Activated CD4-positive, alpha-beta T cell treated with anti-CD3 and anti-CD28 coated beads, Interleukin-2, amount 50 U/mL, for 48 hours (primary cell): ENCODE results near the gene IRF2BPL.
"Not testable (repeated sequence)": the region's sequence is repeated elsewhere in the genome, so short reads cannot be mapped to it uniquely, and the experiment has no call there.

Source experiments
- DNase-seq, 2 experiments: peaks; one replicate each; pipeline ENCODE4 v3.0.0-alpha.2; 2020

The IRF2BPL gene

DNA sequence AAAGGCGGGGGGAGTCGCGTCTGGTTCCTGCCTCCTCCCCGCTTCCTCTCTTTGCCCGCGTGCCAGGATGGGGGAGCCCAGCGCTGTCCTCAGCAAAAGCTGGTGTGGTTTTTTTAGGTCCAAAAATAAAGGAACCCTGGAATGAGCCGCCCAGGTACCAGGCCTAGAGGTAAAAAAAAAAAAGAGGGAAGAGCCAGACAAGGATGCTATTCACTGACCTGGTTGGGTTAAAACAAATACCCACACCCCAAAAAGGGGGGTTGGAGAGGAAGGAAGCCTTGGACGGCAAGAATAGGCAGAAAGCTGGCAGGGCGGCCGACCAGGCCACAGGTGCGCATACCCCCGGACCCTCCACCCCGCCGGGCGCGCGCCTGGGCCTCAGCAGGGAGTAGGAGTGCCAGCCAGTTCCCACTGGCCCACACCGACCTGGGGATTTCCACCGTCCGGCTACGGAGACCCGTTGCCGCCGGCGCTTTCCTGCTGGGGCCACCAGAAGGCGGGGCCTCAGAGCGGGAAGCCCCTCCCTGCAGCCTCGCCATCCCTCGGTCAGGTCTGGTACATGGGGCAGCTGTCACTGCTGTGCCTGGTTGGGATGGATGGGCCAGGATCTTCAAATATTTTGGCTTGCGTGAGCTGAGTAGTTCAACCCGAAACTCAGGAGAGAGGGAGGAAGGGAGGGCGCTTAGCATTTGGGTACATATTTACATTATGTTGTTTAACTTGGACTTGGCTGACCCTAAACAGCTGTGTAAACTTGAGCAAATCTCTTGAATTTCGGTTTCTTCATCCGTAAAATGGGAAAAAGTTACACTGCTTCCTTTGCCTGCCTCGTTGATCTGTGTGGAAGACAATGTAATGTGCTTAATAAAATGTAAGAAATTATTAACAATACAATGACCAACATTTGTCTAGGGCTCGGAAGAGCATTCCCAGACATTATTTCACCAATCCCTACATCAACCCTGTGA lies 5.4 kb upstream of the IRF2BPL start:
- DNase-seq, result peak; percentile 90 to 93

DNA sequence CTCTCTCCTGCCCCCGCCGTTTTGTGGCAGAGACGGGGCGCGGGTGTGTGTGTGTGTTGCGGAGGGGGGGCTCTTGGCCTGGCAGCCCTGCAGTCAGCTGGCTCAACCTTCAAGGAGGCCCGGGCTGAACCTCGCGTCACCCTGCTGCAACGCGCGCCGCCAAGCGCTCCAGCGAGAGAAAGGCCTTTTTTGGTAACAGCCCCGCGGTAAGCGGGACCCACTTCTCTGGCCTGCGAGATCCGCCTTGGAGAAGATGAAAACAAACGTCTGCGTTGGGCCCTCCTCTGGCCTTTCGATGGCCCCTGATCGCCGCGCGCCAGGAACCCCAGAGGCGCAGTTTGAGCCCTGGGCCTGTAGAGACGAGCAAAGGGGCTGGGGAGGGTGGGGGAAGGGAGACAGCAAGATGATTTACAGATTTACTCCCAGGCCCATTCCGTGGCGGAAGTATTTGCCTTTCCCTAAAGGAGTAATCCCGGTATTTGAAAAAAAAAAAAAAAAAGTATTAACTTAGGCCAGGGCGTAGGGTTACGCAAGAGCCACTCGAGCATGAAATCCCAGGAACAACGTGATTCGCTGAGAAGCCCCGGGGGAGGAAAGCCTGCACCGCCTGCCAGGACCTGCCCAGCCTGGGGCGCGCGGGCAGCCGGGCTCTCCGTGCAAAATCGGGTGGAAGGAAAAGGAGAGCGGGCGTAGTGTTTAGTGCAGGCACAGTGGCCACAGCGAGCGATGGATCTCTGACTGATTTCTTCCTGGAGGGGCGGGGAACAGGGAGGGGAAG lies 4.5 kb upstream of the IRF2BPL start:
- DNase-seq, result peak; percentile 80 to 86

GRCh38 chr14:77032491-77032843 lies 4.0 kb upstream of the IRF2BPL start:
- DNase-seq, result no peak

- no peak for DNase-seq
These were observed 3.4 kb upstream of the IRF2BPL start for GRCh38 chr14:77031759-77032490.

- peak; percentile 61 to 68 for DNase-seq
These were observed 747 bp downstream of the IRF2BPL start for GRCh38 chr14:77027538-77028383.

DNA sequence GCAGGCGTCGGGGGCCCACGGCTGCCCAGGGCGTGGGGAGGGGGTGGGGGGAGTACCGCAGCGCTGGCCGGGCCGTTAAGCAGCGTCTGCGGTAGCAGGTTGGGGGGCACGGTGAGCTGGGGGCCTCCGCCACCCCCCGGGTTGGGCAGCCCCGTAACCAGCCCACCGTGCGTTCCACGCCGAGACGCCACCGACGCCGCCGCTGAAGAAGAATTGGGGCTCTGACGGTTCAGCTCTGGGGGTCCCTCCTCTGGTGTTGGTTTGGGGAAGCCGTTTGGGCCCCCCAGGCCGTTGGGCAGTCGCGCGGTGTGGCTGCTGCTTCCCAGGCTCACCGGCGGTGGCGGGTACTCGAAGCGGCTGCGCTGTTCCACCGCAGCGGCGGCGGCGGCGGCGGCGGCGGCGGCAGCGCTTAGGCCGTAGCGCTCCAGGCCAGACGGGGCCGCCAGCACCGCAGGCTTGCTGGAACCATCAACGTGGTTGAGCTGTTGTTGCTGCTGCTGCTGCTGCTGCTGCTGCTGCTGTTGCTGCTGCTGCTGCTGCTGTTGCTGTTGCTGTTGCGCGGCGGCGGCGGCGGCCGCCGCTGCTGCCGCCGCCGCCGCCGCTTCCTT lies 1.5 kb downstream of the IRF2BPL start:
- peak; percentile 41 to 47 for DNase-seq

DNA sequence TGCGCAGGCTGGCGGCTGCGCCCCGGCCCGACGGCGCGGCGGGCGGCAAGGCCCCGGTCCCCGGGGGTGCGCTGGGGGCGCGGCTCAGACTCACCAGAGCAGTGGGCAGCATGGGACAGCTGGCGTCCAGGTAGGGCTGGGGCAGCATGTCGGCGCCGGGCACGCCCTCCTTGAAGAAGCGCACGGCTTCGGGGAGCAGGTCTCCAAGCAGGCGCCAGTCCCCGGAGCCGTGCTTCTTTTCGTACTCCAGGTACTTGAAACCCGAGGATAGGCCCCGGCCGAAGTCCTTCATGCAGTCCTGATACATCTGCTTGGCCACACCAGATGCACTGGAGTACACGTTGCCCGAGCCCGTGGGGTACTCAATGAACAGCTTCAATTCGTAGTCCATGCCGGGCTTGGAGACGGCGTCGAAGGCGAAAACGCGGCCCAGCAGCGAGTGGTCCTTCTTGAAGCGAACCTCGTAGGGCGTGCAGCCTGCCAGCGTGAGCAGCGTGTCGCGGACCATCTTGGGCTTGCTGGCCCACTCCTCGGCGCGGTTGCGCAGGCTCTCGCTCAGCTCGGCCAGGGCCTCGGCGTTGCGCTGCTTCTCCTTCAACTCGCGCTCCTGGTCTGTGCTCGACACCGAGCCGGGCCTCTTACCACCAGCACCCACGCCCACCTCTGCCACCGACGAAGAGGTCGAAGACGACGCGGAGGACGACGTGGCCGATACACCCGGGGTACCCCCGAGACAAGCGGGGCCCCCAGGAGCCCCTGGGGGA lies 2.2 kb downstream of the IRF2BPL start:
- DNase-seq, result peak in 1 of 2 experiments; percentile 26

DNA sequence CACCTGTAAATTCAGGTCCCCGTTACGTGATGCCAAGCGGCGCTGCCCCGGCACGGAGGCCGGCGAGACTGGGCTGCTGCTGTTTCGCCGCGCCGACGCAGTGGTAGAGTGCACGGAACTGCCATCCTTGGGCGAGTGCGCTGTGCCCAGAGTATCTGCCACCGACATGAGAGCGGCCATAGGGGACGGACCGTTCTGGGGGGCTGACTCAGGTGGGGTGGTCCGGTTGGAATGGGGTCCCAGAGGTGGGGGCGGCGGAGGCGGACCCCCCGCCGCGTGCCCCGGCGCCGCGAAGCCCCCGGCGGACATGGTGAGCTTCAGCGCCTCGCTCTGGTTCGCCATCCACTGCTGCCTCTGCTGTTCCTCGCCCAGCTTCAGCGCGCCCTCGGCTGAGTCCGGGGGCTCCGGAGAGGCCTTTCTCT lies 2.8 kb downstream of the IRF2BPL start:
- DNase-seq, result no peak

GRCh38 chr14:77024171-77024691 lies 4.3 kb downstream of the IRF2BPL start:
- peak; percentile 75 to 82 for DNase-seq

DNA sequence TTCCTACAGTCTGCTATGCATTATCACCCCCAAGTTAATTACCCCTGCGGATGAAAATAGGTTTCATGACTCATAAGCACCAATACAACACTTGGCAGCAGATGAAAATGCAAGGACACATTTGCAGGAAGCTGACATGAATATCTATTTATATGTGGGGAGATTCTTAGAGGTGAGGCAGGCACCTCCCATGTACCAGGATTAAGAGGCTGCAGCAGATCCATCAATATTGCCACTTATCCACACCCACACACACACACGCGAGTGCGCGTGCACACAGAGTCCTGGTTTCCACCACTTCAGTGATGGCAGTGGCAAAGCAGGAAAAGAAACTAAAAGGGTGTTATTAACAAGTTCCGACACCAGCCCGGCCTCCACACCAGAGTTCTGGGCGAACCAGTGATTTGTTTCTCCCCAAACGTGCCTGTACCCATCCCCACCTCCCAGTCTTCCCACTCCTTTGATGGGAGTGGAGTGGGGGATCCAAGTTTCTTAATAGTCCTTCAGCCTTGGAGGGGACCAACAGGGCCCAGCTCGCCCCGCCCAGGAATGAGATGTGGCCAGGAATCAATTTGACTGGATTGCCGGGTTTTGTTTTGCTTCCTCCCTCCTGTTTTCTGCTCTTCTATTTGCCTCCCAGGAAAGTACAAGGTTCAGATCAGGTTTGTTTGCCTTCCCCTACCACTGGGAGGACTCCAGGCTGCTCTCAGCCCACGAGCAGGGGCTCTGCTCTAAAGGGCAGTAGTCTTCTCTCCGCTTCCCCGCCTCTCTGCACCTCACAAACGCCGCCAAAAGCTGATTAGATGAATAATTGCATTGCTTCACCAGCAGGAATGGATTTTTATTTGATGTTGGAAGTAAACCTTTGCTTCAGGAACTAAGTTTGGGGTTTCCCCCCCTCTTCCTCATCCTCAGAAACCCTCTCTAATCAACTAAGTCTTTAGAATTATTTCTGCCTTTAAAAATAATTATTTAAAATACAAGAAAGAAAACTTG lies 5.2 kb downstream of the IRF2BPL start:
- peak; percentile 64 to 73 for DNase-seq

- DNase-seq, result peak in 1 of 2 experiments; percentile 41
These were observed 6.2 kb downstream of the IRF2BPL start for GRCh38 chr14:77022236-77022852.

GRCh38 chr14:77021424-77021823 lies 7.1 kb downstream of the IRF2BPL start:
- not testable (repeated sequence) for DNase-seq

GRCh38 chr14:77018785-77019184 lies 9.7 kb downstream of the IRF2BPL start:
- DNase-seq, result no peak

DNA sequence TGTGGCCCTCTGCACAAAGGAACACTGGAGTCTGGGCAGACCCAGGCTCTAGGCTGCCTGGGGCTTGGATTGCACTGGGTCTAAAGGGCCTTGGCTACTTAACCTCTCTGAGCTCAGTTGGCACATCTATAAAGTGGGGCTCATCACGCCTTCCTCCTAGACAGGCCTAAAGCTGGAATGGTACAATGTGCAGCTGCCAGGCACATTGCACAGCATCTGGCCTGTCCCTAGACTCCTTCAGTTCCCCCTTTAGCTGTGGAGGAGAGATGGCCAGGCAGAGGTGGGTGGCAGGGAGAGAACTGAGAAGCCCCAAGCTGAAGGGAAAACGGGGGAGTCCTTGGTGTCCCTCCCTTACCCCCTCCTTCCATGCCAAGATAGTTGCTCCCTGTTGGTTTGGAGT lies 10.8 kb downstream of the IRF2BPL start:
- DNase-seq, result no peak

DNA sequence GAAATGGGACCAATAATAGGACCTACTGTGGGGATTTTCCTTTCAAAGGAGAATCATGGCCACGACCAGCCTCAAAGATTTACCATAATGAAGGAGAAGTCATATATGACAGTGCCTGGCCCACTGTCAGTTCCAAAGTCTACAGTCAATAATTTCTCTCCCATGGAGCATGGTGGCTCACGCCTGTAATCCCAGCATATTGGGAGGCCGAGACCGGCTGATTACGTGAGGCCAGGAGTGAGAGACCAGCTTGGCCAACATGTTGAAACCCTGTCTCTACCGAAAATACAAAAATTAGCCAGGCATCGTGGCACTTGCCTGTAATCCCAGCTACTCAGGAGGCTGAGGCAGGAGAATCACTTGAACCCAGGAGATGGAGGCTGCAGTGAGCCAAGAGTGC lies 13.8 kb downstream of the IRF2BPL start:
- DNase-seq, result no peak

DNA sequence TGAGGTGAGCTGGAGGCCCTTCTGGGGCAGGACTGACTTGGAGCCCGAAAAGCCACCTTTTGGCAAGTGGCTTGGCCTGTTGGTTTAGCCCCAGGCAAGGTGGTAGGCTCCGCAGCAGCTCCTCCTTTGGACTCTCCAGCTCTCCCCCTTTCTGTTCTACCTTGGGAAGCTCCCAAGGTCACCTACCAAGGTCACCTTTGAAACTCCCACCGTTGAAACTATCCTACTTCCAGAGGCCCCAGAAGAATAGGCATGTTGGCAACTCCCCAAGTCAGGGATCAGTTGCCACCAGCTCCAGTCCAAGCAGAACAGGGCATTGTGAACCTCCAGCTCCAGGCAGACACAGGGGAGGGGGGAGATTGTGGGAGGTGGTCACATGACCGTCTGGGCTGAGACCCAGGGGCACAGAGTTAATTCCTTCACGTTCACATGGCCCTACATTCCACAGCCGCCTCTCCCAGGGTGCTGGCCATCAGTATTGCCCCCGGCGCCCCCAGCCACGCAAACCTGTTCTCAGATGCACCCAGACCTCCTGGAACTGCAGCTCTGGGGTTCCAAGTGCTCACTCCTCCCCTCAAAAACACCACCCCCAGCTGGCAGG lies 14.4 kb downstream of the IRF2BPL start:
- DNase-seq, result no peak

- DNase-seq, result no peak
These were observed 16.2 kb downstream of the IRF2BPL start for GRCh38 chr14:77012193-77012765.

DNA sequence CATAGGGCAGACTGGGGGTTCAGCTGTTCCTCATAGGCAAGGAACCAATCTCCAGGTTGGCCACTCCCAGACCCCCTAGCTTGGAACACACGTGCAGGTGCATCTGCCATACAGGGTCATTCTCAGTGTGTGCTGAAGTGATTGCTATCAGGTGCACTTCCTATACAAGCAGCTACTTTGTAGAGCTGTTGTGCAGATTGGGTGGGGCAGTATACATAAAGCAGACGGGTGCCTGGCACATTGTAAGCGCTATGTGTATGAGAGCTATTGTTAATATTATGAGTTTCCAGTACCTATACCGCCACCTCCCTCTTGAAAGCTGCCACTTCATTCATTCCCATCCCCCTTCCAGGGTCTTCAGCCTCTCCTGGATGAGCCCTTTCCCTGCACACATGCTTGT lies 17.3 kb downstream of the IRF2BPL start:
- DNase-seq, result no peak
